ENCODE data around the gene WFDC6. TPM values are rescaled to one million over a fixed set of nuclear protein-coding genes. Genes with fewer than 3 reads are reported as not detected.

The WFDC6 gene
- total RNA-seq, 2 experiments from 2014 or later: not detected

GRCh38 chr20:45555198-45555597 is 15.9 kb upstream of the WFDC6 start:
- Mint-ChIP-seq H3K27me3 (peaks cover 17% of the 10 kb centered on the region), H3K36me3 (ENCODE audit: low read depth) (no peaks in the 10 kb centered on the region), H3K4me3 (no peak overlapping the region), H3K4me1 (no peaks in the 10 kb centered on the region), H3K9me3 (ENCODE audit: low read depth) (no peaks in the 10 kb centered on the region), H3K27ac (no peak overlapping the region)
- intact Hi-C loops (cut with DNase I, micrococcal nuclease): no loop called here
- ATAC-seq (no peak), DNase-seq (no peak)
- CTCF ChIA-PET: interaction anchor here (0.6 kb wide), 1 partner anchor 1474 kb away, joined by 4 read pairs; no protein-coding TSS in a partner anchor
- POLR2A ChIA-PET: no interaction called here

- H3K4me1 Mint-ChIP-seq: no peaks in the 10 kb centered on the region
- no peak for DNase-seq
- POLR2A ChIA-PET: no interaction called here
- CTCF ChIA-PET: no interaction called here
- H3K9me3 Mint-ChIP-seq (ENCODE audit: low read depth): no peaks in the 10 kb centered on the region
- H3K27me3 Mint-ChIP-seq: peaks cover 18% of the 10 kb centered on the region
- H3K4me3 Mint-ChIP-seq: no peak overlapping the region
- H3K27ac Mint-ChIP-seq: no peak overlapping the region
- intact Hi-C loops (cut with DNase I, micrococcal nuclease): no loop called here
- no peaks in the 10 kb centered on the region for H3K36me3 Mint-ChIP-seq (ENCODE audit: low read depth)
- ATAC-seq: no peak
Observed at GRCh38 chr20:45552456-45552855, 13.2 kb upstream of the WFDC6 start.

DNA sequence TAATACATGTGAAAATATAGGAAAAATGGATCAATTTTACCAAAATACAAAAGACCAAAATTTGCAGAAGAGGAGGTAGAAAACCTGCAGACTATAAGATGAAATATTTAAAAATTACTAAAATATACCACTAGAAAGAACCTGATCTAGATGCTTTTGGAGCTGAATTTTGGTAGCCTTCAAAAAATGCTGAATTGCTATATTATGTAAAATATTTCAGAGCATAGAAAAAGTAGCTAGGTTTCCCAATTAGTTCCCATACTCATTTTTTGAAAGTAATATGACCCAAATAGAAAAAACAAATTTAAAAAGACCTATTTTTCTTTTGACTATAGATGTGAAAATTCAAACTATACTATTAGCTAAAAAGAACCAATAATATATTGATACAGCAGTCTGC is 11.5 kb upstream of the WFDC6 start:
- ChIA-PET POLR2A (no interaction called here), CTCF (interaction anchor here (0.5 to 1.3 kb wide), 3 partner anchors 41 to 247 kb away, joined by 3 to 5 read pairs (median 4); no protein-coding TSS in a partner anchor)
- Mint-ChIP-seq H3K4me3 (no peak overlapping the region), H3K27ac (no peak overlapping the region), H3K27me3 (peaks cover 17% of the 10 kb centered on the region), H3K4me1 (no peaks in the 10 kb centered on the region), H3K36me3 (ENCODE audit: low read depth) (no peaks in the 10 kb centered on the region), H3K9me3 (ENCODE audit: low read depth) (no peaks in the 10 kb centered on the region)
- intact Hi-C loops (cut with DNase I, micrococcal nuclease): no loop called here
- no peak for ATAC-seq
- no peak for DNase-seq

- Mint-ChIP-seq H3K27me3 (peaks cover 25% of the 10 kb centered on the region), H3K27ac (no peak overlapping the region), H3K4me1 (no peaks in the 10 kb centered on the region), H3K9me3 (ENCODE audit: low read depth) (no peaks in the 10 kb centered on the region), H3K36me3 (ENCODE audit: low read depth) (no peaks in the 10 kb centered on the region), H3K4me3 (no peak overlapping the region)
- intact Hi-C loops (cut with DNase I, micrococcal nuclease): no loop called here
- ATAC-seq (no peak), DNase-seq (no peak)
- CTCF ChIA-PET: interaction anchor here (0.6 kb wide), 1 partner anchor 102 kb away, joined by 3 read pairs; no protein-coding TSS in a partner anchor
- POLR2A ChIA-PET: no interaction called here
Observed at GRCh38 chr20:45548410-45548809, 9.1 kb upstream of the WFDC6 start.

GRCh38 chr20:45547206-45547770 is 8.0 kb upstream of the WFDC6 start, which contains the start of gene EPPIN:
Gene EPPIN, minus strand, starts transcription at chr20:45547401. Its CDS starts 44 bp downstream, at chr20:45547357.
- no peak for ATAC-seq
- no peaks in the 10 kb centered on the region for H3K36me3 Mint-ChIP-seq (ENCODE audit: low read depth)
- no peak within 1 kb of the TSS for H3K4me3 Mint-ChIP-seq
- no peaks in the 10 kb centered on the region for H3K9me3 Mint-ChIP-seq (ENCODE audit: low read depth)
- DNase-seq: no peak
- no peaks in the 10 kb centered on the region for H3K4me1 Mint-ChIP-seq
- intact Hi-C loops (cut with DNase I, micrococcal nuclease): loop anchor here in 1 of 2 experiments (2.0 kb wide), 1 partner anchor 224 kb away; no protein-coding TSS in a partner anchor
- H3K27me3 Mint-ChIP-seq: peaks cover 27% of the 10 kb centered on the region
- H3K27ac Mint-ChIP-seq: no peak within 1 kb of the TSS
- CTCF ChIA-PET: interaction anchor here (0.6 kb wide), 1 partner anchor 149 kb away, joined by 3 read pairs; no protein-coding TSS in a partner anchor
- POLR2A ChIA-PET: no interaction called here

GRCh38 chr20:45545754-45546453 is 6.6 kb upstream of the WFDC6 start:
- H3K27ac Mint-ChIP-seq: no peak overlapping the region
- DNase-seq (no peak), ATAC-seq (no peak)
- ChIA-PET POLR2A (no interaction called here), CTCF (no interaction called here)
- H3K4me1 Mint-ChIP-seq: no peaks in the 10 kb centered on the region
- no peaks in the 10 kb centered on the region for H3K9me3 Mint-ChIP-seq (ENCODE audit: low read depth)
- no peak overlapping the region for H3K4me3 Mint-ChIP-seq
- peaks cover 36% of the 10 kb centered on the region for H3K27me3 Mint-ChIP-seq
- no peaks in the 10 kb centered on the region for H3K36me3 Mint-ChIP-seq (ENCODE audit: low read depth)
- intact Hi-C loops (cut with DNase I, micrococcal nuclease): loop anchor here (1.0 to 2.0 kb wide), 2 partner anchors 225 kb away; no protein-coding TSS in a partner anchor

GRCh38 chr20:45545351-45545750 is 6.1 kb upstream of the WFDC6 start:
- no peak for ATAC-seq

DNA sequence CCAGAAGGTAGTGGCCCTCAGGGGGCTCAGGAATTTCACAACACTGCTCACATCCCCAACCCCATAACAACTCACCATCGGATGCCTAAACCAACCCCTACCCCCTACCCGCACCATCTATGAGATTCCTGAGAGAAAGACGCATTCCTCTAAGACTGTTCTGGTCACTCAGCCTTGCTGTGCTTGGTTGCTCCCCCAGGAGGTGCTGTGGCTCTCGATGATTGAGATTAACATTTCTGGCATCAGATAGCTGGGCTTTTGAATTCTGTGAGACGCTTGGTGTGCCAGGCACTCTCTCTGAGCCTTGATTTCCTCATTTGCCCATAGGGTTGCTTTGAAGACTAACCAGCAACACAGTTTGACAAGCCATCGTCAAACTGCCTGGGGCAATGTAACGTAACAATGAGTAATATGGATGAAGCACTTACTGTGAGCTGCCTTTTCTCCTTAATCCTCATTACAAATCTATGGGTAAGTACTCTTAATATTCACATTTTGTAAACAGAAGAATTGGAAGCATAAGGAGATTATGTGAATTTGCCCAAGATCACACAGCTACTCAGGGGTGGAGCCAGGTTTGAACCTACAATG is 978 bp downstream of the WFDC6 start:
- ATAC-seq (no peak), DNase-seq (no peak)
- H3K4me3 Mint-ChIP-seq: no peak overlapping the region
- no peaks in the 10 kb centered on the region for H3K4me1 Mint-ChIP-seq
- ChIA-PET POLR2A (no interaction called here), CTCF (interaction anchor here (0.6 to 0.8 kb wide), 3 partner anchors 28 to 236 kb away, joined by 3 read pairs; no protein-coding TSS in a partner anchor)
- H3K36me3 Mint-ChIP-seq (ENCODE audit: low read depth): no peaks in the 10 kb centered on the region
- intact Hi-C loops (cut with DNase I, micrococcal nuclease): no loop called here
- no peak overlapping the region for H3K27ac Mint-ChIP-seq
- no peaks in the 10 kb centered on the region for H3K9me3 Mint-ChIP-seq (ENCODE audit: low read depth)
- peaks cover 30% of the 10 kb centered on the region for H3K27me3 Mint-ChIP-seq

More at GRCh38 chr20:45545351-45545750, 6.1 kb upstream of the WFDC6 start:
- CTCF ChIA-PET: no interaction called here
- H3K4me3 Mint-ChIP-seq: no peak overlapping the region
- H3K4me1 Mint-ChIP-seq: no peaks in the 10 kb centered on the region
- intact Hi-C loops (cut with DNase I, micrococcal nuclease): no loop called here
- peaks cover 39% of the 10 kb centered on the region for H3K27me3 Mint-ChIP-seq
- H3K36me3 Mint-ChIP-seq (ENCODE audit: low read depth): no peaks in the 10 kb centered on the region
- POLR2A ChIA-PET: no interaction called here
- no peak for DNase-seq
- H3K27ac Mint-ChIP-seq: no peak overlapping the region
- H3K9me3 Mint-ChIP-seq (ENCODE audit: low read depth): no peaks in the 10 kb centered on the region

DNA sequence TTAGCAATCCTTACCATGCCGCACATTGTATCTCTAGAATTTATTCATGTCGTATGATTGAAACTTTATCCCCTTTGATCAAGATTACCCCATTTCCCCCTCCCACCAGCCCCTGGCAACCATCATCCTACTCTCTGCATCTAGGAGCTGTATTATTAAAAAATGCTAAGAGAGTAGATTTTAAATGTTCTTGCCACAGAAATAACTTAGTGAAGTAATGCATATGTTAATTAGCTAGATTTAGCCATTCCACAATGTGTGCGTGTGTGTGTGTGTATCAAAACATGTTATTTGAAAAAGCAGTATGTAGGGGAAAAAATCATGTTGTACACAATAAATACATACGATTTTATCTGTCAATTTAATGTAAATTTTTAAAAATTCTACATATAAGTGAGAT is 12.0 kb downstream of the WFDC6 start:
- intact Hi-C loops (cut with DNase I, micrococcal nuclease): no loop called here

GRCh38 chr20:45523821-45524220 is 15.5 kb downstream of the WFDC6 start:
- POLR2A ChIA-PET: no interaction called here
- no peak overlapping the region for H3K27ac Mint-ChIP-seq
- no peaks in the 10 kb centered on the region for H3K4me1 Mint-ChIP-seq
- DNase-seq: no peak
- H3K27me3 Mint-ChIP-seq: peaks cover 34% of the 10 kb centered on the region
- no peak overlapping the region for H3K4me3 Mint-ChIP-seq
- no peak for ATAC-seq
- CTCF ChIA-PET: interaction anchor here (1.3 kb wide), 1 partner anchor 247 kb away, joined by 5 read pairs; no protein-coding TSS in a partner anchor
- H3K36me3 Mint-ChIP-seq (ENCODE audit: low read depth): no peaks in the 10 kb centered on the region
- intact Hi-C loops (cut with DNase I, micrococcal nuclease): no loop called here
- H3K9me3 Mint-ChIP-seq (ENCODE audit: low read depth): no peaks in the 10 kb centered on the region

More for the DNA sequence above, 12.0 kb downstream of the WFDC6 start:
- Mint-ChIP-seq H3K27ac (no peak overlapping the region), H3K36me3 (ENCODE audit: low read depth) (no peaks in the 10 kb centered on the region), H3K4me1 (no peaks in the 10 kb centered on the region), H3K4me3 (no peak overlapping the region), H3K27me3 (peaks cover 35% of the 10 kb centered on the region), H3K9me3 (ENCODE audit: low read depth) (no peaks in the 10 kb centered on the region)
- ChIA-PET CTCF (interaction anchor here (0.5 kb wide), 1 partner anchor 89 kb away, joined by 3 read pairs; no protein-coding TSS in a partner anchor), POLR2A (no interaction called here)
- no peak for DNase-seq
- no peak for ATAC-seq

- no peak for ATAC-seq
- H3K27ac Mint-ChIP-seq: no peak overlapping the region
- no peaks in the 10 kb centered on the region for H3K9me3 Mint-ChIP-seq (ENCODE audit: low read depth)
- H3K4me1 Mint-ChIP-seq: no peaks in the 10 kb centered on the region
- peaks cover 27% of the 10 kb centered on the region for H3K27me3 Mint-ChIP-seq
- intact Hi-C loops (cut with DNase I, micrococcal nuclease): no loop called here
- no peaks in the 10 kb centered on the region for H3K36me3 Mint-ChIP-seq (ENCODE audit: low read depth)
- ChIA-PET POLR2A (no interaction called here), CTCF (interaction anchor here (0.8 to 2.0 kb wide), 2 partner anchors 199 to 253 kb away, joined by 3 to 4 read pairs; no protein-coding TSS in a partner anchor)
- no peak overlapping the region for H3K4me3 Mint-ChIP-seq
- DNase-seq: no peak
Observed at GRCh38 chr20:45518282-45518681, 21.0 kb downstream of the WFDC6 start.
